DLD1 (cell line): ENCODE results near the gene HIVEP1.

Experiments used
- in situ Hi-C: cut with HindIII; loops from 2 replicates; pipeline ENCODE4 v1.10.0; 2017; ENCODE audit warnings: low sequenced_read_pairs

The HIVEP1 gene

GRCh38 chr6:12181481-12181880 is 169.4 kb downstream of the HIVEP1 start:
- in situ Hi-C loops: no loop called here

GRCh38 chr6:12182676-12183075 is 170.6 kb downstream of the HIVEP1 start:
- in situ Hi-C loops: no loop called here

GRCh38 chr6:12185081-12185673 is 173.1 kb downstream of the HIVEP1 start:
- in situ Hi-C loops: no loop called here

GRCh38 chr6:12186528-12186927 is 174.4 kb downstream of the HIVEP1 start:
- in situ Hi-C loops: no loop called here

GRCh38 chr6:12189150-12189549 is 177.0 kb downstream of the HIVEP1 start:
- in situ Hi-C loops: no loop called here

- in situ Hi-C loops: no loop called here
Measured at GRCh38 chr6:12189661-12190060, 177.5 kb downstream of the HIVEP1 start.

GRCh38 chr6:12190252-12190651 is 178.1 kb downstream of the HIVEP1 start:
- in situ Hi-C loops: no loop called here

GRCh38 chr6:12196326-12196936 is 184.3 kb downstream of the HIVEP1 start:
- in situ Hi-C loops: no loop called here

GRCh38 chr6:12198851-12199250 is 186.7 kb downstream of the HIVEP1 start:
- in situ Hi-C loops: no loop called here

- in situ Hi-C loops: no loop called here
Measured at GRCh38 chr6:12200015-12200564, 188.0 kb downstream of the HIVEP1 start.

- in situ Hi-C loops: no loop called here
Measured at GRCh38 chr6:12200761-12201160, 188.6 kb downstream of the HIVEP1 start.

GRCh38 chr6:12203001-12203400 is 190.9 kb downstream of the HIVEP1 start:
- in situ Hi-C loops: no loop called here

- in situ Hi-C loops: no loop called here
Measured at GRCh38 chr6:12208190-12208589, 196.1 kb downstream of the HIVEP1 start.

- in situ Hi-C loops: no loop called here
Measured at GRCh38 chr6:12208673-12209072, 196.6 kb downstream of the HIVEP1 start.
